Measurements from ENCODE around the gene BBS1. TPM values are rescaled to one million over a fixed set of nuclear protein-coding genes. Genes with fewer than 3 reads are reported as not detected.

Gene BBS1
- polyA plus RNA-seq, 3 donors: 59.1 to 67.6 (median 67.0) TPM

GRCh38 chr11:66476841-66477251 is 33.6 kb upstream of the BBS1 start:
- no peak for DNase-seq (ENCODE audit: low read depth in 3 of 3, low spot score in 2 of 3)

GRCh38 chr11:66477263-66478201 is 32.9 kb upstream of the BBS1 start:
- no peak for DNase-seq (ENCODE audit: low read depth in 3 of 3, low spot score in 2 of 3)

- DNase-seq (ENCODE audit: low read depth in 3 of 3, low spot score in 2 of 3): no peak
Measured at GRCh38 chr11:66478729-66479393, 31.6 kb upstream of the BBS1 start.

- DNase-seq (ENCODE audit: low read depth in 3 of 3, low spot score in 2 of 3): peak in 2 of 3 donors; percentile 40 to 67
Measured at GRCh38 chr11:66479394-66480116, 30.9 kb upstream of the BBS1 start.

GRCh38 chr11:66480117-66480938 is 30.1 kb upstream of the BBS1 start, which contains the start of gene DPP3:
Gene DPP3 (plus strand): TSS chr11:66480434. CDS start chr11:66482201, 1,767 bp downstream.
- DNase-seq (ENCODE audit: low read depth in 3 of 3, low spot score in 2 of 3): peak; percentile 86 to 89 (median 87)

GRCh38 chr11:66484806-66485380 is 25.5 kb upstream of the BBS1 start:
- no peak for DNase-seq (ENCODE audit: low read depth in 3 of 3, low spot score in 2 of 3)

GRCh38 chr11:66488957-66489356 is 21.5 kb upstream of the BBS1 start:
- no peak for DNase-seq (ENCODE audit: low read depth in 3 of 3, low spot score in 2 of 3)

GRCh38 chr11:66489636-66490035 is 20.8 kb upstream of the BBS1 start:
- DNase-seq (ENCODE audit: low read depth in 3 of 3, low spot score in 2 of 3): no peak

GRCh38 chr11:66491315-66491935 is 19.0 kb upstream of the BBS1 start:
- DNase-seq (ENCODE audit: low read depth in 3 of 3, low spot score in 2 of 3): no peak

GRCh38 chr11:66492161-66492865 is 18.1 kb upstream of the BBS1 start:
- DNase-seq (ENCODE audit: low read depth in 3 of 3, low spot score in 2 of 3): no peak

- no peak for DNase-seq (ENCODE audit: low read depth in 3 of 3, low spot score in 2 of 3)
Measured at GRCh38 chr11:66493130-66493529, 17.3 kb upstream of the BBS1 start.

- DNase-seq (ENCODE audit: low read depth in 3 of 3, low spot score in 2 of 3): no peak
Measured at GRCh38 chr11:66494458-66494857, 16.0 kb upstream of the BBS1 start.

- no peak for DNase-seq (ENCODE audit: low read depth in 3 of 3, low spot score in 2 of 3)
Measured at GRCh38 chr11:66494935-66495334, 15.5 kb upstream of the BBS1 start.

GRCh38 chr11:66495401-66495854 is 15.0 kb upstream of the BBS1 start:
- no peak for DNase-seq (ENCODE audit: low read depth in 3 of 3, low spot score in 2 of 3)

- no peak for DNase-seq (ENCODE audit: low read depth in 3 of 3, low spot score in 2 of 3)
Measured at GRCh38 chr11:66497206-66497605, 13.2 kb upstream of the BBS1 start.

- no peak for DNase-seq (ENCODE audit: low read depth in 3 of 3, low spot score in 2 of 3)
Measured at GRCh38 chr11:66498506-66498905, 11.9 kb upstream of the BBS1 start.

- no peak for DNase-seq (ENCODE audit: low read depth in 3 of 3, low spot score in 2 of 3)
Measured at GRCh38 chr11:66505276-66505816, 5.1 kb upstream of the BBS1 start.

- no peak for DNase-seq (ENCODE audit: low read depth in 3 of 3, low spot score in 2 of 3)
Measured at GRCh38 chr11:66509131-66509561, 1.3 kb upstream of the BBS1 start.
